Brain microvascular endothelial cell (primary cell): ENCODE results near the gene IPO8.

Source experiments
- DNase-seq: peaks from one replicate; pipeline ENCODE4 v3.0.0-alpha.2; 2020
- H3K27ac ChIP-seq: fragments of 250-450 bp; sonication (Bioruptor Pico); 2 replicates; pipeline ENCODE4 v1.5.1; 2020; ENCODE audit warnings: mild to moderate bottlenecking, moderate library complexity
- H3K27me3 ChIP-seq: fragments of 250-450 bp; sonication (Bioruptor Pico); replicated peaks from 2 replicates; pipeline ENCODE4 v1.5.1; 2020; ENCODE audit warnings: mild to moderate bottlenecking
- H3K36me3 ChIP-seq: fragments of 250-450 bp; sonication (Bioruptor Pico); replicated peaks from 2 replicates; pipeline ENCODE4 v1.5.1; 2020; ENCODE audit warnings: mild to moderate bottlenecking
- H3K4me3 ChIP-seq: 2 replicates; pipeline ENCODE4 v1.5.1; 2011; ENCODE audit warnings: low read depth, mild to moderate bottlenecking, control low read depth, low read length, moderate library complexity
- CTCF ChIP-seq: IDR thresholded peaks from 2 replicates; pipeline ENCODE4 v1.5.1; 2011; ENCODE audit warnings: low read depth, mild to moderate bottlenecking, moderate library complexity, low read length, control low read depth, inconsistent platforms; ENCODE audit errors: missing control alignments
- in situ Hi-C: cut with HindIII; loops from 2 replicates; pipeline ENCODE4 v1.10.0; 2017; ENCODE audit warnings: low sequenced_read_pairs, low pct_ligation_motif_present

Gene IPO8

GRCh38 chr12:30580344-30580743 is 115.3 kb downstream of the IPO8 start:
- in situ Hi-C loops = no loop called here
- no peak for DNase-seq
- Histone ChIP-seq H3K36me3 (no peaks in the 10 kb centered on the region), H3K27ac (no peak overlapping the region), H3K27me3 (no peaks in the 10 kb centered on the region), H3K4me3 (no peak overlapping the region)
- no peak for TF ChIP-seq CTCF
